Fibroblast of lung (primary cell): ENCODE results near the gene WDR83. TPM values are rescaled to one million over a fixed set of nuclear protein-coding genes. Genes with fewer than 3 reads are reported as not detected.
A peak's percentile ranks its signal among the peaks of the same experiment; 100 is the strongest.

ENCODE experiments used
- DNase-seq, 2 donors: peaks; one replicate each; pipeline versions ENCODE4 v3.0.0 to v3.0.0-alpha.2; 2010; ENCODE audit warnings: low read depth in 2 of 2
- H2AFZ ChIP-seq: 2 replicates; pipeline ENCODE4 v1.5.1; 2012; ENCODE audit warnings: low read length, control low read depth, inconsistent platforms
- H3K27ac ChIP-seq: 2 replicates; pipeline ENCODE4 v1.5.1; 2011; ENCODE audit warnings: low read length, control low read depth; ENCODE audit not compliant: insufficient read depth
- H3K27me3 ChIP-seq: 2 replicates; pipeline ENCODE4 v1.5.1; 2011; ENCODE audit warnings: mild to moderate bottlenecking, low read length; ENCODE audit not compliant: control insufficient read depth, insufficient read depth
- H3K36me3 ChIP-seq: 2 replicates; pipeline ENCODE4 v1.5.1; 2011; ENCODE audit warnings: low read length; ENCODE audit not compliant: control insufficient read depth, insufficient read depth
- H3K4me1 ChIP-seq: 2 replicates; pipeline ENCODE4 v1.5.1; 2011; ENCODE audit warnings: low read length; ENCODE audit not compliant: control insufficient read depth, insufficient read depth; ENCODE audit errors: extremely low read depth
- H3K4me2 ChIP-seq: 2 replicates; pipeline ENCODE4 v1.5.1; 2011; ENCODE audit warnings: low read length, control low read depth; ENCODE audit not compliant: insufficient read depth; ENCODE audit errors: extremely low read depth
- H3K4me3 ChIP-seq, 4 experiments: fragments of 200-600 bp in 1 of 4; sonication (generic) in 1 of 4; replicated peaks in 1 of 4; 2 replicates each; pipeline ENCODE4 v1.5.1; 2011 to 2016; ENCODE audit warnings: low read length in 4 of 4, low read depth in 3 of 4, mild to moderate bottlenecking in 3 of 4, control low read depth in 2 of 4, inconsistent platforms in 1 of 4, mixed read lengths in 1 of 4; ENCODE audit not compliant: insufficient read depth in 1 of 4; ENCODE audit errors: control extremely low read depth in 1 of 4
- H3K79me2 ChIP-seq: 2 replicates; pipeline ENCODE4 v1.5.1; 2012; ENCODE audit warnings: mild to moderate bottlenecking, low read length, inconsistent platforms; ENCODE audit not compliant: control insufficient read depth, insufficient read depth
- H3K9ac ChIP-seq: 2 replicates; pipeline ENCODE4 v1.5.1; 2011; ENCODE audit warnings: mild to moderate bottlenecking, low read length, control low read depth; ENCODE audit not compliant: insufficient read depth
- H3K9me3 ChIP-seq: 2 replicates; pipeline ENCODE4 v1.5.1; 2012; ENCODE audit warnings: low read depth, low read length; ENCODE audit not compliant: control insufficient read depth, insufficient read depth
- H4K20me1 ChIP-seq: 2 replicates; pipeline ENCODE4 v1.5.1; 2011; ENCODE audit warnings: low read length; ENCODE audit not compliant: control insufficient read depth, insufficient read depth; ENCODE audit errors: extremely low read depth
- EZH2 ChIP-seq: IDR thresholded peaks from 2 replicates; pipeline ENCODE4 v1.5.1; 2012; ENCODE audit warnings: low read length, control low read depth, mild to moderate bottlenecking; ENCODE audit errors: missing control alignments
- polyA plus RNA-seq, 2 donors: library from polyadenylated mRNA; depleted of rRNA in 1 of 2; stranded (reverse) in 1 of 2; unstranded in 1 of 2; fragments of >200 nt; gene quantifications; 2 replicates each; pipeline ENCODE4 v1.2.1, GENCODE V29; 2011 to 2012; ENCODE audit warnings: missing spikeins in 1 of 2
- total RNA-seq: library from RNA; depleted of rRNA; stranded (reverse); fragments of >200 nt; gene quantifications from 2 replicates; pipeline ENCODE4 v1.2.1, GENCODE V29; 2014
- TF ChIP-seq, protein P1 (sequence below), 2 donors: IDR thresholded peaks in 1 of 2; conservative IDR thresholded peaks in 1 of 2; 1 replicate in 1 of 2; 2 replicates in 1 of 2; pipeline ENCODE4 v1.5.1; 2011 to 2012; ENCODE audit warnings: low read length in 2 of 2, control low read depth in 1 of 2, inconsistent platforms in 1 of 2, low read depth in 1 of 2, mild to moderate bottlenecking in 1 of 2

Gene WDR83
- total and polyA plus RNA-seq, 2 donors (not counting 1 experiment from before 2014, with no cell fraction given): 4.1 to 11.7 TPM

DNA sequence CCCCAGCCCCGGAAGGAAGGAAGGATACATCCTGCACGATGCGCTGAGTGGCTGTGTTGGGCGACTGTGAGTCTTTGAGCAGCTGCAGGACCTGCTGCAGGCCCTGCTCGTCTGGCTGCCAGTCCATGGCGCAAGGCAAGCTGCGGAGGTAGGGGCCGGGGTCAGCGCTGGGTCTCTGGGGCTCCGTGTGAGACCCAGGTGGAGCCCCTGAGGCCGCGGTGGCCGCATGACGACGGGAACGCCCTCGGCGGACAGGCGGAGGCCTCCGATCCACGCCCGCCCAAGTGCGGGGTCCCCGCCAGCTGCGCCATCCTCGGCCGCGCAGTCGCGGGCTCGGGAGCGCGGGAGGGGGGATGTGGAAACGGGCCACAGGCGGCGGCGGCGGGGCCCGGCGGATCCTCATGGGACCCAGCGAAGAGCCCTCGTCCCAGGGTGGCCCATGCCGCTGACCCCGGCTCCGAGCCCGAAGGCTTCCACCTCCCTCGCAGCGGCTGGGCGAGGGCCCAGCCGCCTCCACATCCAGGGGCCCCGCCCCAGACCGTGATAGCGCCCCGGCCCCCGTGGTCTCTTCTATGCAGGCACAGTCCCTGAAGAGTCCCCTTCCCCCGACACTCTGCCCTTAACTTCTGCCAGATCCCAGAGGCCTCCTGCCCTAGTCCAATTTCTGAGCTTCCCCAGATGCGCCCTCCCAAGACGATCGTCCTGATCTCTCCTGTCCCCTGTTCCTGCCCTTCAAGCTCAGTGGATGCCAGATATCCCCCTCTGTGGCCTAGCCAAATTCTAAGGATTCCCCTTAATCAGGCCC lies 54.4 kb downstream of the WDR83 start:
- Histone ChIP-seq H3K27me3 (no peaks in the 10 kb centered on the region), H3K9me3 (no peaks in the 10 kb centered on the region), H3K27ac (peak overlapping the region; percentile 84), H3K4me1 (peaks cover 11% of the 10 kb centered on the region), H3K79me2 (peaks cover 63% of the 10 kb centered on the region), H4K20me1 (no peaks in the 10 kb centered on the region), H2AFZ (no peak overlapping the region), H3K9ac (peak overlapping the region; percentile 92), H3K36me3 (peaks cover 11% of the 10 kb centered on the region), H3K4me3 (peak overlapping the region; percentile 67 to 86 (median 80)), H3K4me2 (peak overlapping the region; percentile 80)
- peak; percentile 22 to 25 for DNase-seq
- no peak for TF ChIP-seq EZH2
- TF ChIP-seq, protein P1, sequence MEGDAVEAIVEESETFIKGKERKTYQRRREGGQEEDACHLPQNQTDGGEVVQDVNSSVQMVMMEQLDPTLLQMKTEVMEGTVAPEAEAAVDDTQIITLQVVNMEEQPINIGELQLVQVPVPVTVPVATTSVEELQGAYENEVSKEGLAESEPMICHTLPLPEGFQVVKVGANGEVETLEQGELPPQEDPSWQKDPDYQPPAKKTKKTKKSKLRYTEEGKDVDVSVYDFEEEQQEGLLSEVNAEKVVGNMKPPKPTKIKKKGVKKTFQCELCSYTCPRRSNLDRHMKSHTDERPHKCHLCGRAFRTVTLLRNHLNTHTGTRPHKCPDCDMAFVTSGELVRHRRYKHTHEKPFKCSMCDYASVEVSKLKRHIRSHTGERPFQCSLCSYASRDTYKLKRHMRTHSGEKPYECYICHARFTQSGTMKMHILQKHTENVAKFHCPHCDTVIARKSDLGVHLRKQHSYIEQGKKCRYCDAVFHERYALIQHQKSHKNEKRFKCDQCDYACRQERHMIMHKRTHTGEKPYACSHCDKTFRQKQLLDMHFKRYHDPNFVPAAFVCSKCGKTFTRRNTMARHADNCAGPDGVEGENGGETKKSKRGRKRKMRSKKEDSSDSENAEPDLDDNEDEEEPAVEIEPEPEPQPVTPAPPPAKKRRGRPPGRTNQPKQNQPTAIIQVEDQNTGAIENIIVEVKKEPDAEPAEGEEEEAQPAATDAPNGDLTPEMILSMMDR (conservative IDR thresholded peaks at IDR 0.05 in 1 of 2, IDR thresholded peaks at IDR 0.05 in 1 of 2; ENCODE audit: low read depth in 1 of 2, low read length in 2 of 2): no peak

DNA sequence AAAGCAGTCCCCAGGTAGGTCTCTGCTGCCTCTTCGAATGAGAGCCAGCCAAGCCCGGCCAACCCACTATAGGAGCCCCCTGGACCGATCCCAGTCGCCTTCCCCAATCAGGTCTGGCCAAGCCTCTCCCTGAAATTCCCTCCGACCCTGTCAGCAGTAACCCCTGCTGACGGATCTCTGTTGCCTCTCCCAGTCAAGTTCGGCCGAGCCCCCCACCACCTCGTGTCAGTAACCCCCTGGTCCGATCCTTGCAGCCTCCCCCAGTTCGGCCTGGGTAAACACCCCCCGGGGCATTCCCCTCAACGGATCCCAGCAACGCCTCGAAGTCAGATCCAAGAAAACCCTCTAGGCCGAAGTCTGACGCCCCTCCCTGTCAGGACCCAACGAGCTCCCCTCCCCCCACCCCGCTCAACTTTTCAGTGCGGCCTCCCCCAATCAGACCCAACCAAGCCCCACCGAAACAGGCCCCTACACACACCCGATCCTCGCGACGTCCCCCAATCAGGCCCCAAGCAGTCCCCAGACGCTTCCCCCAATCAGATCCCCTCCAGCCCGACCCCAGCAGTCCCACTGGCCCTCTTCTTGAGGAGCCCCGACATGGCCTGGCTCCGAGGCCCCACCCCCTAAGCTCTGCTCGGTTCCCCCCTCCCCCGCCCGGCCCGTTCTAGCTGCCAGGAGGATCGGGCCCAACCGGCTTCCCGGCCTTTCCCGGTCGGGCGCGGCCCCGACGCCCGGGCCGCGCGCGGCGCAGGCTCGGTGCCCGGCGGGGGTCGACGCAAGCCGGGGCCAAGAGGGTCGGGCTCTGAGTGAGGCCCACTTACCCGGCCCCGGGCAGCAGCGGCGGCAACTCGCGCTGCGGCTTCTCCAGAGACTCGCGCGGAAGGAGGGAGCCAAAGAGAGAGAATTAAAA lies 55.3 kb downstream of the WDR83 start:
- H2AFZ ChIP-seq: no peak overlapping the region
- H4K20me1 ChIP-seq: no peaks in the 10 kb centered on the region
- peak overlapping the region; percentile 84 for H3K27ac ChIP-seq
- peak overlapping the region; percentile 67 to 88 (median 80) for H3K4me3 ChIP-seq
- peak overlapping the region; percentile 80 for H3K4me2 ChIP-seq
- no peaks in the 10 kb centered on the region for H3K27me3 ChIP-seq
- peaks cover 8% of the 10 kb centered on the region for H3K36me3 ChIP-seq
- TF ChIP-seq EZH2: no peak
- TF ChIP-seq, protein P1 (conservative IDR thresholded peaks at IDR 0.05 in 1 of 2, IDR thresholded peaks at IDR 0.05 in 1 of 2; ENCODE audit: low read depth in 1 of 2, low read length in 2 of 2): no peak
- H3K9me3 ChIP-seq: no peaks in the 10 kb centered on the region
- peaks cover 58% of the 10 kb centered on the region for H3K79me2 ChIP-seq
- peak; percentile 80 to 85 for DNase-seq
- peak overlapping the region; percentile 92 for H3K9ac ChIP-seq
- peaks cover 11% of the 10 kb centered on the region for H3K4me1 ChIP-seq
